ENCODE results near the gene MARK3.
A peak's percentile ranks its signal among the peaks of the same experiment; 100 is the strongest.
"Not testable (repeated sequence)": the region's sequence is repeated elsewhere in the genome, so short reads cannot be mapped to it uniquely, and the experiment has no call there.

Gene MARK3

GRCh38 chr14:103517721-103518421, 132.7 kb downstream of the MARK3 start:
- no peak for DNase-seq

- no peak for DNase-seq
Observed at GRCh38 chr14:103518422-103519042, 133.3 kb downstream of the MARK3 start.

DNA sequence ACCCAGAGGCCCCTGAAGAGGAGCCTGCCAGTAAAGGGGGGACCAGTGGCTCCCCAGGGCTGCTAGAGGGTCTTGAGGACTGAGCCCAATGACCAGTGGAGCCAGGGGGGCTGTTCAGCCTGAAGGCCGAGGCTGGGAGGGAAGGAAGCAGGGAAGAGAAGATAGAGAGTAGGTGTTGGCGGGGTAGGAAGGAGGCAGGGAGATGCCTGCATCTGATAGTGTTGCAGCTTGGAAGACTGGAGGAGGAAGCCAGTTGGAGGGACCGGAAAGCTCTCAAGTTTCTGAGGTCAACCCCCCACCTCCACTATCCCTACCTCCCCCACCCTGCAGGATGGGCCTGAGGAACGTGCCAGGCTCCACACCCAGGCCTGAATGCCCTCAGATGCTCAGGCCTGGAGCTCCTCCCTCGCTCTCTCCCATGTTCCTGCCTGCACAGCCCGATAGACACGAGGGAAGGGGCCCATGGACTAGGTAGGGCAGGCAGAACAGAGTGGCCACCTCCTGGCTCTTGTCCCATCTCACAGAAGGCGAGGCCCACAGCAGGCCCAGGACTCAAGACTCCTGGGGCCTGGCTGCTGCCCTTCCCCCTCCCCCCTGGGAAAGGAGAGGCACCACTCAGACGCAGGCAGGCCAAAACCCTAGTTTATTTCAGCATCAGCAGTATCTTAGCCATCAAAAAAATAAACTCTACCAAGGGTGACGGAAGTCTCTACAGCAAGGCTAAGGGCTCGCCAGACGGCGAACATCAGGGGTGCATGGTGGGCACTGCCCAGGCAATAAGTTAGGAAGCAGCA, 134.0 kb downstream of the MARK3 start:
- DNase-seq = no peak

DNA sequence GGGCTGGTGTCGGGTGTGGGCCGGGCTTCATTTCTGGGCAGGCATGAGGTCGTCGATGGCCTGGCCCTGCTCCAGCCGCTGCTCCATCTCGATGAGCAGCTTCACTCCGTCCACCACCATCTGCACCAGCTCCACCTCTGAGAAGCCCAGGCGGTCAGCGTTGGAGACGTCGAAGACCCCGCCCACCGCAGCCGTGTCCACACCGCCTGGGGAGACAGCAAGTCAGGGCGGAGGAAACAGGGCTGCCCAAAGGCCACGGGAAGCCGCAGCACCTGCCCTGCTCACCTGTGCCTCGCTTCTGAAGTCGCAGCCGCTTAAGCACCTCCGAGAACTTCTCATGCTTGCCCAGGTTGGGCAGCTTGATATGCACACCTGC, 134.6 kb downstream of the MARK3 start:
- DNase-seq = no peak

GRCh38 chr14:103520269-103520656, 135.0 kb downstream of the MARK3 start:
- no peak for DNase-seq

DNA sequence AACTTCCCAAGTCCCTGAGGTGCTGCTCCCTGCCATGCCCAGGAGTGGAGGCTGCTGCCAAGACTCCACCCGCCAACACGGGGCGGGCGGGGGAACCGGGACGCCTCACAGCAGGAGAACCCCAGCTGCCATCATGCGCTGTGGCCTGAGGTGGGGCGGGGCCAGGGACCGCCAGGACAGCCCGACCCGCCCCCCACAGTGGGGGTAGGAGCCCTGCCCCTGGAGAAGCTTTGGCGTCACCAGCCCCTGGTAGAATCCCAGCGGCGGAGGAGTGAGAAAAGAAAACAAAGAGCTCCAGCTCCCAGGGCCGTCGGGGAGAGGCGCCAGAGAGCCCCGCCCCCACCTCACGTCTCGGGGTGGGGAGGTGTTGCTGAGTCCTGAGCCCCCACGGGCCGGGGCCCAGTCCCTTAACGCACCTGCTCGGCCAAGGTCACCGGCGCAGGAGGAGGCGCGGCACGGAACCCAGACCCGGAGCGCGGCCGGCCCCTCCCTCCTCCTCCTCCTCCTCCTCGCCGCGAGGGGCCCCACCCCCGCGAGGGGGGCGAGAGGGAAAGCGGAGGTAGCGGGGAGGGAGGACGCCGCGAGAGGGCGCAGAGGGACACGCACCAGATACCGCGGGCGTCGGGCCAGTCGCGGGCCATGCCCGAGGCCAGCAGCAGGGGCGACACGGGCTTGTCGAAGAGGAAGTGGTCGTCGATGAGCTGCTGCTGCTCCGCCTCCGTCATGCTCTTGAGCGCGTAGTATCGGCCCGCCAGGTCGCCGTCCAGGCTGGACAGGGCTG, 135.6 kb downstream of the MARK3 start:
- DNase-seq = no peak

DNA sequence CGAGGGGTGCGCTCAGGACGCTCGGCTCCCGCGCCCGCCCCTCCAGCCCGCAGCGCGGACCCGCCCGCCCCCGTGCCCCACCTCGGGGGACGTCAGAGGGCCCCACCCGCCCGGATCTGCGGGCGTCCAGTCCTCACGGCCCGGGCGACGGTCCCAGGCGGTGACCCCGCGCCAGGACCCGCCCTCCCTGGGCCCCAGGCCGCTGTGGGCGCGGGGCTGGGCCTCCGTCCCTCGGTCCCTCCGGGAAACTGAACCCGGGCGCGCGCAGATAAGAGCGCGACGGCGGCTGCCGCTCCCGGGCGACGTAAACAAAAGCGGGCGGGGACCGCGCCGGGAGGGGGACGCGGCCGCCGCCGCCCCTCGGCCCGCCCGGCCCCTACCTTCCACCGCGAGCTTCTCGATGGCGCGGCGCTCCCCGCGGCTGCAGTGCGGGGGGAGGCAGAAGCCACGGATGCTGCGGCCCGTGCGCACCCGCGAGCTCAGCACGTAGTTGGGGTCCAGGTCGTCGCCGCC, 136.3 kb downstream of the MARK3 start:
- no peak for DNase-seq

DNA sequence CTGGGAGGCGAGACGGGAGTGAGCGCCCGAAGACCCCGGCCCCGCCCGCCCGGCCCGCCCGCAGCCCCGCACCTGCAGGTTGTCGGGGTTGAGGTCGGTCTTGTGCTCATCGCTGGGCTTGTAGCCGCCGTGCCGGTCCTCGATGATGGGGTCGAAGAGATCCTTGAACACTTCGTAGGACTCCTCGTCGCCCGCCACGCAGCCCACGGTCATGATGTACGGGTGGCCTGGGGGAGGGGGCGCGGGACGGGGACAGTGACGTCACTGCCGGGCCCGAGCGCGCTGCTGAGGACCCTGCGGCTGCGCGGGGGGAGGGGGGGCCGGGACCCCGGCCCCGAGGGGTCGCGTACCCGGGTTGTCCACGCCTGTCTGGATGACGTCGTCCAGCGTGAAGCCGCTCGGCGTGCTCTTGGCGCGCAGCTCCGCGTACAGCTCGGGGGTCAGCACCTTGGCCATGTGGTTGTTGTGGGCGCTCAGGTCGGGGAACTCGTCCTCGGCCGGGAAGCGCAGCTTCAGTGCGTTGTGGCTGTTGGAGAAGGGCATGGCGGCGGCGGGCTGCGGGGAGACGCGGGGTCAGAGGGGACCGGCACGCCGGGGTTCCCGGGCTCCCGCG, 136.8 kb downstream of the MARK3 start:
- DNase-seq = no peak

DNA sequence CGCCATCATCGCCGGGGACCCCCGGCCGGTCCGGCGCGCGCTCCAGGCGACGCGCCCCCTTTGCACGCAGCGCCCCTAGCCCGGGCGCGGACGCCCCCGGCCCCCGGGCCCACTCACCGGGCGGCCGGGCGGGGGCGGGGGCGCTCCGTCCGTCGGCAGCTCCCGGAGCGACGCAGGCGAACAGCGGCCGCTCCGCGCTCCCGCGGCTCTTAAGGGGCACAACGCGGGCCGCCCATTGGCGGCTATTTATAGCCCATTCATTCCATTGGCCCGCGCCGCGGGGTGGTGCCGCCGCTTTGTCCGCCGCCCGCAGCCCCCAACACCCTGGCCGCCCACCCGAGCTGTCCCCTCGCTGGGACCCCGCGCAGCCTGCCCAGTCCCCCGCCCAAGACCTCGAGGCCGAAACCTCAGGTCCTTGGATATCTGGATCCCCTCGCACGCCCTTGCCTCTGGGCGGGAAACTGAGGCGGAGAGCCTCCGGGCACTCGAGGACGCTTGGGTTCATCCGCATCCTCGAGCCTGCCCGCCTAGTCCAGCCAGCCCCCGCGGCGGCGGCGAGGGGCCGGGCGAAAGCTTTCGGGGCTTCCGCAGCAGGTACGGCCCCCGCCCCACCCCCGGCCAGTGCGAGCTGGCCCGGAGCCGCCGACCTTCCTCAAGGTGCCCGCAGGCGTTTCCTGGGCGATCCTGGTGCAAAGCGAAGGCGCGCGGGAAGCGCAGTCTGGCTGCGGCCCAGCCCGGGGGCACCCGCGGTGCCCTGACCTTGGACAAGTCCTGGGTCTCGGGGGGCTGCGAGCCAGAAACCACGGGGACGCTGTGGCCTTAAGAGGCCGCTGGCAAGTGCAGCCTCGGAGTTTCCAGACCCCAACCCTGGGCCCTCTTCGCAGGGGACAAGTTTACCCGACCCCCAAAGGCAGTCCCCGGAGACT, 137.7 kb downstream of the MARK3 start, which contains the start of gene CKB:
Gene CKB (minus strand): TSS at position 182 of the 926 bp plus-strand sequence. CDS start 337 bp downstream, outside the sequence.
- DNase-seq = no peak

DNA sequence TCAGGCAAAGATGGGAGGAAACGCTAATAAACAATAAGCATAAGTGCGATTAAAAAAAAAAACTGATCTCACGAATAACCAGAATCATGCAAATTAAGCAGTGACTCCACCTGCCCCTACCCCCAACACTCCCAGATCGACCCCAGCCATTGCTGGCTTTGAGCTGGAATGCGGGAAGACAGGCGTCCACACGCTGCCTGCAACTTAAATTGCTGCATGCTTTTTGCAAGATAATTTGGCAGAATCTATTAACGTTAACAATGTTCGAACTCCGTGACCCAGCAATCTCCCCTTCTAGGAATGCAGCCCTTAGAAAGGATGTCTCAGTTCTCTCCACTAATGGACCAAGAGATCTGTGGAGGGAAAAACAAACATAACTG, 138.3 kb downstream of the MARK3 start:
- no peak for DNase-seq

DNA sequence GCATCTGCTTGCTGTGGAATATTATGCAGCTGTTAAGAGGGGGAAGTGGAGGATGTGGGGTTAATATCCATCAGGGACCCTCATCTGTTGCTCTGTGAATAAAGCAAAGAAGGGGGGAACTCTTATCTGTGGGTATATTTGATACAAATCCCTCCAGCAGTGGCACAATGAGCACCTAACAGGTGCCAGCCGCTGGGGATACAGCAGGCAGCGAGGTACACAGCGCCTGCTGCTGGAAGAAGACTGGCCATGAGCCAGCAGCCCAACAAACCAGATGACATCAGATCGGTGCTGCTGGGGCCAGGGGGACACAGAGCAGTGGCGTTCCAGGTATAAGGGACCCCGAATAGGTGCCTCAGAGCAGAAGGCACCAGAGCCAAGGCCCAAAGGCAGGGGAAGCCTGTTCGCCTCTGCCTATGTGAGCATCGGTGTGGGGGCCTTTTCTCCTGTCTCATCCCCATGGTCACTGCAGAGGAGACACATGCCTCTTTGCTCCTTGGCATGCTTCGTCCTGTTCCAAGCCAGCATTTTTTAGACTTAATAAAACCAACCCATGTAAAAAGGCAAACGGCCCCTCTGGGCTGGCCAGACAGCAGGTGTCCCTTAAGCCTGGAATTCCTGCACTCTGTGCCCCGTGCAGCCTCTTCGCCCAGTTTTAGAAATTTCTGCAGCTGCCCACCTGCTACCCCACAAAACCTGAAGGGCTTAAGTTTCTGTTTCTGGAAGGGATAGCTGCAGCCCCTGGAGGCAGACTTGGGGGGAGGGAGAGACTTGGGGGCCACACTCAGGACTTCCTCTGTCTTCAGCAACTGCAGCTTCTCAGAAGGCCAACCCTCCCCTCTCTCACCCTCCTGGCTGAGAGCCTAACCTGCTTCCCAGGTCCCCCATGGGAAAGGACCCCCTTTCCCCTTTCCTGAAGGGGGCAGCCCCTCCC, 139.1 kb downstream of the MARK3 start:
- no peak for DNase-seq

GRCh38 chr14:103525430-103526246, 140.4 kb downstream of the MARK3 start:
- not testable (repeated sequence) for DNase-seq

GRCh38 chr14:103526247-103526913, 141.2 kb downstream of the MARK3 start:
- no peak for DNase-seq

DNA sequence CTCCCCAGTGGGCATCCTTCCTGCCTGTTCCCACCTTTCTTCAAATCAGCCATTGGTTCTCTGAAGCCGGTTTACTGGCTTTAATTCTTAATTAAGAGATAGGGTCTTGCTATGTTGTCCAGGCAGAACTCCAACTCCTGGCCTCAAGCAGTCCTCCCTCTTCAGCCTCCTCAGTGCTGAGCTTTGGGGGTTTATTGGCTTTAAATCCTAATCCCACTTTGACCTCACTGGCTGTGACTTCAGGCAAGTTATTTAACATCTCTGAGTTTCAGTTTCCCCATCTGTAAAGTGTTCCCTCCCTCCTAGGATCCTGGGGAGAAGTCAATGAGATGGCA, 141.7 kb downstream of the MARK3 start:
- DNase-seq = no peak

GRCh38 chr14:103527408-103528145, 142.4 kb downstream of the MARK3 start:
- DNase-seq = no peak

- DNase-seq = no peak
Observed at GRCh38 chr14:103528146-103528586, 143.0 kb downstream of the MARK3 start.

- DNase-seq = peak; percentile 63
Observed at GRCh38 chr14:103528587-103529382, 143.6 kb downstream of the MARK3 start, which contains the start of gene TRMT61A. Gene TRMT61A (plus strand): TSS chr14:103529196. CDS start chr14:103529979, 783 bp downstream.

All from NK-92 treated with Interleukin-12 subunit alpha and Interleukin-12 subunit beta, amount 100 ng/mL, for 24 hours (cell line).